CMK (cell line): ENCODE results near the gene GANC.
"Not testable (repeated sequence)": the region's sequence is repeated elsewhere in the genome, so short reads cannot be mapped to it uniquely, and the experiment has no call there.

Experiments used
- DNase-seq: peaks from one replicate; pipeline ENCODE4 v3.0.0-alpha.2; 2010; ENCODE audit warnings: low read depth

The GANC gene

GRCh38 chr15:42282926-42283325, 9.9 kb downstream of the GANC start:
- DNase-seq = no peak

DNA sequence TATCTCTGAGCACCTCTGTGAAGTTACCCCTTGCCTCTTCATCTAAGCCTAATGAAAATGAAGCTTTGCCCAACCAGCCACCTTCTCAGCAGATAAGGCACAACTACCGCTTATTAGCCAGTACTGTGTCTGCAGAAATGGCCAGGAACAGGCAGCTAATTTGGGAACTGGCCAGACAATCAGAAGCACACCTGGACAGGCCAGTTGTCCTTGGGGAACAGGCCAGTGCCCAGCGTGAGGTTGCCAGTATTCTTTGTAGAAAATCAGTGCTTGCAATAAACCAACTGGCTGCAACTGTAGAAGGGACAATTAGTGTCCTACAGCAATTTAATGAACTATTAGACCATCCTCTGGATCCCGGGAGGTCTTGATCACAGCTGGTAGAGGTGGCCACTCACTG, 10.7 kb downstream of the GANC start:
- DNase-seq = no peak

- no peak for DNase-seq
These were observed 11.6 kb downstream of the GANC start for GRCh38 chr15:42284551-42284950.

- DNase-seq = no peak
These were observed 12.0 kb downstream of the GANC start for GRCh38 chr15:42285034-42285433.

DNA sequence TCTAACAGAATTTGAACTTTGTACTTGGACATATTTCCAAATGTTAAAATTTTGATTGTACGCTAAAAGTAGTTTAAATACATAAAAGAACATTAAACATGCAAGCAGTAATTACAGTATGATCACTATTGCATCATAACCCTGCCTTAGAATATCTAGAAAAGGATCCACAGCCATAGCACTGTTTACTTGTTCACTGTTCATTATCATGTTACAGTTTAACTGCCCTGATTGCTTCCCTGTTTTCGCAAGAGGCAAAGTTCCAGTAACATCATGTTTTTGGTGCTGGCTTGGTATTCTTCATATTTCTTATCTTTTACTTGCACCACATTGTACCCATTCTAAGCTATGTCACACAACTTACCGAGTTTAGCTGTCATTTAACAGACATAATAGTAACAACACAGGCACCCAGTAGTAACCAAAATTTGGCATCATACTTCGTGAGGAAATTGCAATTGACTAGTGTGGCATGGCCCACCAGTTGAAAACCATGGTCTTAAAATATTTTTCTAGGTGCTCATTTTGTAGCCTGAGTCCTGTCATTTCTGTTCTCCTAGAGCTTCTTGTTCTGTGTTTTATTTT, 13.5 kb downstream of the GANC start:
- DNase-seq = no peak

- DNase-seq = no peak
These were observed 14.9 kb downstream of the GANC start for GRCh38 chr15:42287931-42288330.

DNA sequence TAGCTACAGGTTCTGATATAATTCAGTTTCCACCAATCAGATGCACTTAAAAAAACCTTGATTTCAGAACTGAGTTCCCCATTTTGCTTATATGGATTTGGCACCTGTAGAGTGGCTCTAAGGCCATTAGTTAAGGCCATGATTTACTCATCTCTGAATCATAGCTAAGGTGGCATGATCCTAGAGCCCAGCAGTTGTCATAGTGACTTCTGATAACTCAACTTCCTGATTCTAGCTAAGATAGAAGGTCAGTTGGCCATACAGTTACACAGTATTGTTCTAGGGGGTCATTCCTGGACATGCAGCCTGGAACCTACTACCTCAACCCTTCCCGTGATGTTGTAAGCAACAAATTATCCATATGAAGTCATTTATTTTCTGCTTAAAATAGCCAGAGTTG, 16.2 kb downstream of the GANC start:
- DNase-seq = no peak

DNA sequence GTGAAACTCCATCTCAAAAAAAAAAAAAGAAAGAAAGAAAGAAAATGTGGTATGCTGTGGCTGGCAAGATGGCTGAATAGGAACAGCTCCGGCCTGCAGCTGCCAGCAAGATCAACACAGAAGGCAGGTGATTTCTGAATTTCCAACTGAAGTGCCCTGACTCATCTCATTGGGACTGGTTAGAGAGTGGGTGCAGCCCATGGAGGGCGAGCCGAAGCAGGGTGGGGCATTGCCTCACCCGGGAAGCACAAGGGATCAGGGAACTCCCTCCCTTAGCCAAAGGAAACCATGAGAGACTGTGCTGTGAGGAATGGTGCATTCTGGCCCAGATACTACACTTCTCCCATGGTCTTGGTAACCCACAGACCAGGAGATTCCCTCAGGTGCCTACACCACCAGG, 28.0 kb downstream of the GANC start:
- not testable (repeated sequence) for DNase-seq

DNA sequence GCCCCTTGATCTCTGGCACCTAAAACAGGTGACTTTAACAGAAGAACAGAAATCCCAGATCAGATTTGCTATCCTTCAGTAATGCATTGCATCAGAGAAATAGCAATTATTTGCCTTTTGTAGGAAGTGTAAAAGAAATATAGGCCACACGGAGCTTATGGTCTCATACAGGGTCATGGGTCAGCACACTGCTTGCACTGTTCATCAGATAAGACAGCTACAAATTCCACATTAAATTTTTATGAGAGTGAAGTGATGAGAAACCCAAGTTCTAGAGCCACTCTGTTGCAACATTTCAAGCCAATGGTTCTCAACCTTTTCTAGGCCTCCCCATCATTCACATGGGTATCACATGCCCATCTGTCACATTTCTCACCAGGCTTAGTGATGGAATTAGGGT, 33.7 kb downstream of the GANC start:
- DNase-seq = no peak

GRCh38 chr15:42313463-42313862, 40.5 kb downstream of the GANC start:
- DNase-seq = no peak

DNA sequence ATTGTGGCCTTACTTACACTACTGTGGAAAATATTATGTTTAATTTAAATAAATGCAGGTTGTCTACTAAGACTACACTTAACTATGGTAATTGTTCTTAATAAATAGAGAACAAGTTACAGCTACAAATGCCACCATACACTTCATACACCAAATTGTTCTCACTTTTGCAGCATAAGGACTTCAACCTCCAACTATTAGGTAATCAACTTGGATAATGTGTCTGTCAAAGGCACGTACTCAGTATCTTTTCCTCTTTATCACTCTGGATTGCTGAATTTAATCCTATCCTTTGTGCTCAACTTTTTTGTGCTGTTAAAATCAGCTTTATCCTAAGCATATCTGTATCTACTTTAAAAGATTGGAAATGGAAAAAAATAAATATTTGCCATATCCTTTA, 41.8 kb downstream of the GANC start:
- no peak for DNase-seq

DNA sequence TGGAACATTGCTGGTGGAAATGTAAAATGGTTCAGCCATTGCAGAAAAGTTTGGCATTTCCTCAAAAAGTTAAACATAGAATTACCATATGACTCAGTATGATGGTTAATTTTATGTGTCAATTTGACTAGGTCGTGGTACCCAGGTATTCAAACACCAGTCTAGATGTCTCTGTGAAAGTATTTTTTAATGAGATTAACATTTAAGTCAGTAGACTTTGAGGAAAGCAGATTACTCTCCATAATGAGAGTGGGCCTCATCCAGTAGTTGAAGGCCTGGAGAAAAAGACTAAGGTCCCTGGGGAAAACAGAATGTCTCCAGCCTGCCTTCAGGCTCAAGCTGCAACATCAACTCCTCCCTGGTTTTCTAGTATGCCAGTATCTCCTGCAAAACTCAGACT, 42.5 kb downstream of the GANC start:
- no peak for DNase-seq

GRCh38 chr15:42316282-42316805, 43.3 kb downstream of the GANC start:
- DNase-seq = not testable (repeated sequence)

GRCh38 chr15:42319206-42319605, 46.2 kb downstream of the GANC start:
- DNase-seq = no peak

DNA sequence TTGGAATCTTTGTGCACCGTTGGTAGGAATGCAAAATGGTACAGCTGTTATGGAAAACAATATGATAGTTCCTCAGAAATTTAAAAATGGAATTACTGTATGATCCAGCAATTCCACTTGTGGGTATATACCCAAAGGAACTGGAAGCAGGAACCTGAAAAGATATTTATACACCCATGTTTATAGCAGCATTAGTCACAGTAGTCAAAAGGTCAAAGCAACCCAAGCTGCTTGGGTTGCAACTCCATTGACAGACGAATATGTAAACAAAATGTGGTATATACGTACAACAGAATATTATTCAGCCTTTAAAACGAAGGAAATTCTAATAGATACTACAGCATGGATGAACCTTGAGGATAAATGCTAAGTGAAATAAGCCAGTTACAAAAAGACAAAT, 51.3 kb downstream of the GANC start:
- no peak for DNase-seq

GRCh38 chr15:42329161-42329560, 56.2 kb downstream of the GANC start:
- no peak for DNase-seq

DNA sequence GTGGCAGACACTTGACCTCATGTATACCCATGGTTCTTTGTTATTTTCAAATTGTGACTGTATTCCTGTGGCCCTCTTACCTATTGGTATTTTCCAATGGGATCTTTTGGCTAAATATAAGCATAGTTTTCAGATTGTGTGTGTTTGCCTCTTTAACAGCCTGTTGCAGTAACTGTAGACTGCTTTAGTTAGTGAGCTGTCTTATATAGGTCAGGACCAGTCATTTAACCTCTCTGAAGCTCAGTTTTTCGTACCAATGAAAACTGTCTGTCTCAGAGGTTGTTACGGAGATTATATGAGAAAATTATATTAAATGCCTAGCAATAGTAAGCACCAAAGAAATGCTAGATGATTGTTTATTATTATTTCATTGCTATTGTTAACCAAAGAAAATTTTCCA, 57.0 kb downstream of the GANC start:
- DNase-seq = no peak

DNA sequence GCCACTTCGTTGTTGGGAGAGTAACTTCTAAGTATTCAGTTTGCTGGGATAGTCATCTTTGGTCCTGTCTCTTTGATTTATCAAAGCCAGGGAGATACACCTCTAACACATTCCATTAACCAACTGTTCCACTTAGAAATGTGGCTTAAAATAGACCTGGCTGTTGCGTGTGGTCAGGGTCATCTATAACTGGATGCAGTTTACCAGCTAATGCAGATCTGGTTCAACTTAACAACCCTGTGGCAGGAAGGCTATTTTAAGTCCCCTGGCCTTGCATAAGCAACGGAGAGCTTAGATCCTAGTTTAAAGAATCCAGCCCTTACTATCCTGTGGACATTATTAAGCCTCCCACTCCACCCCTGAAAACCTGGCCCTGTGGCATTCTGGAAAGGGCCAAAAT, 58.2 kb downstream of the GANC start:
- DNase-seq = no peak

- no peak for DNase-seq
These were observed 59.3 kb downstream of the GANC start for GRCh38 chr15:42332331-42332730.

- DNase-seq = no peak
These were observed 62.1 kb downstream of the GANC start for GRCh38 chr15:42335074-42335473.

DNA sequence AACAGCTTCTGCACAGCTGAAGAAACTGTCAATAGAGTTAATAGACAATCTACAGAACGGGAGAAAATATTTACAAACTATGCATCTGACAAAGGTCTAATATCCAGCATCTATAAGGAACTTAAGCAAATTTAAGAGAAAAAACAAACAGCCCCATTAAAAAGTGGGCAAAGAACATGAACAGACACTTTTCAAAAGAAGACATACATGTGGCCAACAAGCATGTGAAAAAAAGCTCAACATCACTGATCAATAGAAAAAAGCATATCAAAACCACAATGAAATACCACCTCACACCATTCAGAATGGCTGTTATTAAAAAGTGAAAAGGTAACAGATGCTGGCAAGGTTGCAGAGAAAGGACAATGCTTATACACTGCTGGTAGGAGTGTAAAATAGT, 63.6 kb downstream of the GANC start:
- not testable (repeated sequence) for DNase-seq

- DNase-seq = not testable (repeated sequence)
These were observed 64.1 kb downstream of the GANC start for GRCh38 chr15:42337104-42337503.

- no peak for DNase-seq
These were observed 65.5 kb downstream of the GANC start for GRCh38 chr15:42338500-42338899.

- DNase-seq = no peak
These were observed 70.7 kb downstream of the GANC start for GRCh38 chr15:42343596-42344232.
